ENCODE measurements around the gene YES1. TPM values are rescaled to one million over a fixed set of nuclear protein-coding genes. Genes with fewer than 3 reads are reported as not detected.

The YES1 gene
- total and polyA plus RNA-seq, 2 donors (not counting 3 experiments of a cell fraction or from before 2014, with no cell fraction given): 16.5 to 92.3 TPM

GRCh38 chr18:812376-813171, 532 bp upstream of the YES1 start:
- FAIRE-seq: peak; percentile 52
- Histone ChIP-seq H3K9me1 (replicated peaks; ENCODE audit: control insufficient read depth, extremely low read depth, insufficient read depth, low read length) (no peaks in the 10 kb centered on the region), H3K4me2 (ENCODE audit: insufficient read depth, low read length) (peak overlapping the region; percentile 75), H3K9ac (replicated peaks; ENCODE audit: extremely low read depth, insufficient read depth, low read length) (peak overlapping the region; percentile 89), H3K36me3 (ENCODE audit: control insufficient read depth in 2 of 2, extremely low read depth in 1 of 2, insufficient read depth in 2 of 2, low read length in 2 of 2) (no peaks in the 10 kb centered on the region), H3K27me3 (ENCODE audit: control insufficient read depth in 2 of 2, insufficient read depth in 2 of 2, low read length in 2 of 2) (no peaks in the 10 kb centered on the region), H3K9me3 (replicated peaks; ENCODE audit: control insufficient read depth, insufficient read depth, low read length) (no peaks in the 10 kb centered on the region), H3K27ac (ENCODE audit: insufficient read depth, low read depth, low read length) (peak overlapping the region; percentile 90), H3K4me3 (replicated peaks in 1 of 3; ENCODE audit: insufficient read depth in 1 of 3, low read depth in 1 of 3, low read length in 3 of 3) (peak overlapping the region; percentile 80 to 100 (median 99)), H2AFZ (ENCODE audit: low read depth, low read length) (peak overlapping the region; percentile 10), H4K20me1 (replicated peaks; ENCODE audit: control insufficient read depth, extremely low read depth, insufficient read depth, low read length) (peaks cover 6% of the 10 kb centered on the region), H3K79me2 (ENCODE audit: control insufficient read depth, insufficient read depth, low read length) (peaks cover 44% of the 10 kb centered on the region), H3K4me1 (ENCODE audit: control insufficient read depth, extremely low read depth, insufficient read depth, low read length) (peaks cover 49% of the 10 kb centered on the region)
- dilution Hi-C loops (cut with MboI; ENCODE audit: extremely low pct_ligation_motif_present, low sequenced_read_pairs): no loop called here
- DNase-seq (ENCODE audit: low read depth, low spot score): peak; percentile 88
- ChIA-PET CTCF (interaction anchor here (1.0 to 9.3 kb wide), 8 partner anchors 13 to 100 kb away, joined by 3 to 138 read pairs (median 10); partner anchors contain the start of gene ENOSF1), POLR2A (interaction anchor here (1.0 to 2.0 kb wide), 2 partner anchors 18 to 20 kb away, joined by 3 to 9 read pairs; no protein-coding TSS in a partner anchor)
- BruUV-seq (replicated peaks): TSS peak; percentile 76
- TF ChIP-seq POLR2A (IDR thresholded peaks at IDR 0.05; ENCODE audit: low read depth, low read length) (no peak), CTCF (IDR thresholded peaks at IDR 0.05; ENCODE audit: extremely low read depth in 1 of 2, insufficient read depth in 1 of 2, low read depth in 1 of 2, low read length in 2 of 2) (no peak), MYC (IDR thresholded peaks at IDR 0.05; ENCODE audit: low read depth, low read length) (peak; percentile 63), FOS (IDR thresholded peaks at IDR 0.05; ENCODE audit: borderline replicate concordance, insufficient read depth, low read length) (peak; percentile 63), GATA2 (IDR thresholded peaks at IDR 0.05; ENCODE audit: insufficient read depth, insufficient read length, low read depth, low read length) (no peak), POLR2AphosphoS5 (IDR thresholded peaks at IDR 0.05; ENCODE audit: insufficient read depth, low read depth, low read length) (peak; percentile 65)
- intact Hi-C loops (cut with micrococcal nuclease): loop anchor here (1.0 to 2.0 kb wide), 3 partner anchors 18 to 70 kb away; no protein-coding TSS in a partner anchor

Measured in endothelial cell of umbilical vein (primary cell).